Activated T-cell treated with anti-CD3 and anti-CD28 coated beads, Interleukin-2, amount 50 U/mL, for 72 hours (primary cell): ENCODE data around the gene CCL28. TPM values are rescaled to one million over a fixed set of nuclear protein-coding genes. Genes with fewer than 3 reads are reported as not detected.
"Not testable (repeated sequence)": the region's sequence is repeated elsewhere in the genome, so short reads cannot be mapped to it uniquely, and the experiment has no call there.

Source experiments
- ATAC-seq, 2 donors: fragments of 150-1000 bp; cut with Tn5 transposase; replicated peaks in 1 of 2; 2 replicates each; pipeline ENCODE4 v1.10.0; 2021; ENCODE audit warnings: moderate library complexity in 2 of 2, mild to moderate bottlenecking in 1 of 2
- DNase-seq, 2 donors: peaks; one replicate each; pipeline ENCODE4 v3.0.0; 2021 to 2022; ENCODE audit warnings: mixed read lengths in 1 of 2
- H3K27ac Mint-ChIP-seq: one replicate; pipeline ENCODE4 v1.8.0; 2022; ENCODE audit warnings: mild to moderate bottlenecking, moderate library complexity, mixed read lengths
- H3K27me3 Mint-ChIP-seq: one replicate; pipeline ENCODE4 v1.8.0; 2022; ENCODE audit warnings: low read depth, mixed read lengths
- H3K36me3 Mint-ChIP-seq, 2 donors: one replicate each; pipeline ENCODE4 v1.8.0; 2022; ENCODE audit warnings: mixed read lengths in 2 of 2, mild to moderate bottlenecking in 1 of 2; ENCODE audit not compliant: insufficient read depth in 2 of 2
- H3K4me1 Mint-ChIP-seq: one replicate; pipeline ENCODE4 v1.8.0; 2022; ENCODE audit warnings: low read depth, mixed read lengths
- H3K4me3 Mint-ChIP-seq, 2 donors: one replicate each; pipeline ENCODE4 v1.8.0; 2022; ENCODE audit warnings: mild to moderate bottlenecking in 2 of 2, mixed read lengths in 2 of 2, moderate library complexity in 2 of 2
- H3K9me3 Mint-ChIP-seq, 2 donors: one replicate each; pipeline ENCODE4 v1.8.0; 2022; ENCODE audit warnings: mixed read lengths in 2 of 2
- total RNA-seq, 2 donors: library from RNA; stranded (reverse); gene quantifications; one replicate each; pipeline ENCODE4 v1.2.3, GENCODE V29; 2022

Gene CCL28
- total RNA-seq, 2 donors from 2014 or later, result 15.0 to 15.2 TPM

DNA sequence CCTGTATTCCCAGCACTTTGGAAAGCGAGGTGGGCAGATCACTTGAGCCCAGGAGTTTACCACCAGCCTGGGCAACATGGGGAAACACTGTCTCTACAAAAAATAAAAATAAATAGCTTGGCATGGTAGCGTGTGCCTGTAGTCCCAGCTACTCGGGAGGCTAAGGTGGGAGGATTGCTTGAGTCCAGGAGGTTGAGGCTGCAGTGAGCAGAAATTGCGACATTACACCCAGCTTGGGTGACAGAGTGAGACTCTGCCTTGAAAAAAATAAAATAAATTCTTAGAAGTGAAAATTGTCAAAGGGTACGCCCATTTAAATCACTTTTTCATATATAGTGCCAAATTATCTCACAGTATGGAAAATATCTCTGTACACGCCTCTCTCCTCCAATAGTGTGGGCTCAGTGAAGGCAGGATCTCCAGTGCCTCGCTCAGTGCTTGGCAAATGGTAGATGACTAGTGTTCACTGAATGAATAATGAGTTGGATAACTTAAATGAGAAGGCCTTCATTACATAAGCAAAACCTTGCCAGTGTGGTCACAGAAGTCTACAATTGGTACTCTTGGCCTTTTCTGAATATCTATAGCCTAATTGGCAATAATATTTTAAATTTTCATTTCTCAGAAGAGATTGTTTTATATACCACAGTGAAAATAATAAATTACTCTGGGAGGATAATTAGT is 9.4 kb upstream of the CCL28 start:
- Mint-ChIP-seq H3K27me3 (no peaks in the 10 kb centered on the region), H3K4me1 (no peaks in the 10 kb centered on the region), H3K4me3 (no peak overlapping the region), H3K27ac (peak overlapping the region; percentile 18), H3K36me3 (no peaks in the 10 kb centered on the region), H3K9me3 (no peaks in the 10 kb centered on the region)
- ATAC-seq (no peak), DNase-seq (no peak)

DNA sequence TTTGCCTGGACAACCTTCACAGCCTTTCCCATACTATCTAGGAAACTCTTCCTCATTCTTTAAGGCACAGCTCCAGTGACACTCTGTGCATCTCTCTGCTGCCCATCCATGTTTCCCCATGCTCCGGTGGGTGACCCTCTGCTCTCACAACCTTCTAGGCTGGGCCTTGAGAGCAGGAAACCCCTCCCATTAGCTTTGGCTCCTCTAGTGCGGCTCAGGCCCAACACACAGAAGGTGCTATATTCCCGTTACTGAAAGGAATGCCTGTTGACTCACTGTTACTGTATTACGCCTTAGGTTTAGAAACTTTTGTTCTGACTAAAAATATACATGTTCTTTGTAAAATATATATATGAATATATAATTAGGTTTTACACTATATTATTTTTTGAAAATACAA is 8.1 kb upstream of the CCL28 start:
- no peak overlapping the region for H3K27ac Mint-ChIP-seq
- ATAC-seq, result no peak
- no peaks in the 10 kb centered on the region for H3K4me1 Mint-ChIP-seq
- H3K9me3 Mint-ChIP-seq, result no peaks in the 10 kb centered on the region
- H3K4me3 Mint-ChIP-seq, result no peak overlapping the region
- H3K27me3 Mint-ChIP-seq, result no peaks in the 10 kb centered on the region
- H3K36me3 Mint-ChIP-seq, result no peaks in the 10 kb centered on the region
- no peak for DNase-seq

DNA sequence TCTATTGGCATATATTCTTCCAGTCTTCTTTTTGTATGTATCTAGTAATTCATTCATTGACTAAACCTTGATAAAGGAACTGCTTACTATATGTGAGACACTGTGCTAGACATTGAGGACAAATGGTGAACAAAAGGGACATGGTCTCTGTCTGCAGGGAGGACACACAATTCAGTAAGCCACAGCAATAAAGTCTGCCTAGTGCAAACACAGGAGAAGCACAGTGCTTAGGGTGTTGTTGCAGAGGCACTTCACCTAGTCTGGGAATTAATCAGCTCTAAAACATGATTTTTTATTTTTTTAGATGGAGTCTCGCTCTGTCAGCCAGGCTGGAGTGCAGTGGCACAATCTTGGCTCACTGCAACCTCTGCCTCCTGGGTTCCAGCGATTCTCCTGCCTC is 6.4 kb upstream of the CCL28 start:
- no peaks in the 10 kb centered on the region for H3K9me3 Mint-ChIP-seq
- H3K27ac Mint-ChIP-seq, result no peak overlapping the region
- no peak for DNase-seq
- no peak overlapping the region for H3K4me3 Mint-ChIP-seq
- ATAC-seq, result no peak
- no peaks in the 10 kb centered on the region for H3K36me3 Mint-ChIP-seq
- no peaks in the 10 kb centered on the region for H3K27me3 Mint-ChIP-seq
- no peaks in the 10 kb centered on the region for H3K4me1 Mint-ChIP-seq

DNA sequence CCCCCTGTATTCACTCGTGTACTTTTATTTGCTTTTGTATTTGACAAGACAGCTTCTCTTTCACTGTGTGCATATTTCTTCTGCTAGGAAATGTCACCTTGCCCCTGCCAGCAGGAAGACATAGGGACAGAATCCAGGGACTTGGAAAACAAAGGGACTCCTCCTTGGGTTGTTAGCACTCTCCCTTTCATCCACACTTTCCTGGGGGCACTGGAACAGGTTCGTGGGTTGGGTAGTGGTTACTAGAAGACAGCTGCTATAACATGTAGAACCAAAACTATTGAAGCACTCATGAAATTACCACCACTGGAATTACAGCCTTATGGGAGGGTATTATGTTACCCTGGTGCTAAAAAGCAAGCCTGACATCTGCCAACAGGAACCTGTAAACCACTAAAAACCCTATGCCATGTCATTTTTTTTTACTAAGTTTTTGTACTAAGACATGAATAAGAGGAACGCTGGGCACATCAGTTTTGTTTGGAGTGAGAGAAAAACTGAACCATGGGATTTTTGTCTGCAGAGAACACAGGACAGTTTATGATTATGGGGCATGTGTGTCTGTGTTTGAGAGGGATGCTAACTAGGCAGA is 4.7 kb upstream of the CCL28 start:
- Mint-ChIP-seq H3K36me3 (no peaks in the 10 kb centered on the region), H3K27ac (no peak overlapping the region), H3K9me3 (no peaks in the 10 kb centered on the region), H3K4me1 (no peaks in the 10 kb centered on the region), H3K4me3 (no peak overlapping the region), H3K27me3 (no peaks in the 10 kb centered on the region)
- ATAC-seq (no peak), DNase-seq (no peak)

DNA sequence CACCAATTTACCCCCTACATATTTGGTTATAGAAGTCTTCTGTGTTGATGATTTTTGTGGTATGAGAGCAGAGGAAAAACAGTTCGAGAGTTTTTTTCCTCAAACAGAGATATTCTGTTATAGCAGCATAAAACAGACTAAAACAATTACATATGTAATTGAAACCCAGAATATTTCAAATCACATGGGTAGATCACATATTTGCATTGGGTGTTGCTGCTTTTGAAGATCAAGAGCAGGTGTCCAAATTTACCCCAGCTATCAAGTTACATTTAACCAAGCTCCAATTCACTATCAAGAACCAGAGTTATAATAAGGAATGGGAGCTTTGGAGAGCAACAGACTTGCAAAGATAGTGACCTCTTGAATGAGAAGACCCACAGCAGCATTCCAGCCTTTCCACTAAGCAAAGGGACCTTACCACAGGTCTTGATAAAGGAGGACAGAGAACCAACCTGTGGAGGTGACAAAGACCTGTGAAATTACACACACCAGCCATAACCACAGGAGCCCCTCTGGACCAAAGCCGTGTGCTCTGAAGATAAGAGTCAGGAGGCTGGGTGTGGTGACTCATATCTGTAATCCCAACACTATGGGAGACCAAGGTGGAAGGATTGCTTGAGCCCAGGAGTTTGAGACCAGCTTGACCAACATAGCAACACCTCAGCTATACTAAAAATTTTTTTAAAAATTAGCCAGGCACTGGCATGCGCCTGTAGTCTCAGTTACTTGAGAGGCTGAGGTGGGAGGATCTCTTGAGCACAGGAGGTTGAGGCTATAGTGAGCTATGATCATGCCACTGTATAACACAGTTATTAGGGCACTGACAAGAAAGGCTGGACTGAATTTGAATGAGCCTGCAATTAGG is 4.0 kb upstream of the CCL28 start:
- Mint-ChIP-seq H3K27me3 (no peaks in the 10 kb centered on the region), H3K4me1 (no peaks in the 10 kb centered on the region), H3K9me3 (no peaks in the 10 kb centered on the region), H3K4me3 (no peak overlapping the region), H3K27ac (no peak overlapping the region), H3K36me3 (no peaks in the 10 kb centered on the region)
- no peak for DNase-seq
- ATAC-seq, result no peak

DNA sequence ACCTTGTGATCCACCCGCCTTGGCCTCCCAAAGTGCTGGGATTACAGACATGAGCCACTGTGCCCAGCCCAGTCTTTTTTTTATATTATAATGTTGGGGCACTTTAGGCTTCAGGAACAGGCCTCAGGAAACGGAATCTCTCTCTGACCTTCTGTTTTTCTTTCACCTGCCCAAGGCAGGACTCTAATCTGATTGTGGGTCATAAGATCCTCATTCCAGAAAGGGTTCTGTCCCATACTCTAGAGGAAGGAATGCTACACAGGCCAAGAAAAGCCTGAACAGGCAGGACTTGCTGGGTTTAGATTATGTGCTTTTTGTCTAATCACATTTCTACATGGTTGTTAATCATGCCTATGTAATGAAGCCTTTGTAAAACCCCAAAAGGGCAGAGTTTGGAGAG is 1.8 kb upstream of the CCL28 start:
- Mint-ChIP-seq H3K27ac (no peak overlapping the region), H3K36me3 (no peaks in the 10 kb centered on the region), H3K9me3 (no peaks in the 10 kb centered on the region), H3K4me3 (no peak overlapping the region), H3K27me3 (no peaks in the 10 kb centered on the region), H3K4me1 (no peaks in the 10 kb centered on the region)
- ATAC-seq (no peak), DNase-seq (no peak)

DNA sequence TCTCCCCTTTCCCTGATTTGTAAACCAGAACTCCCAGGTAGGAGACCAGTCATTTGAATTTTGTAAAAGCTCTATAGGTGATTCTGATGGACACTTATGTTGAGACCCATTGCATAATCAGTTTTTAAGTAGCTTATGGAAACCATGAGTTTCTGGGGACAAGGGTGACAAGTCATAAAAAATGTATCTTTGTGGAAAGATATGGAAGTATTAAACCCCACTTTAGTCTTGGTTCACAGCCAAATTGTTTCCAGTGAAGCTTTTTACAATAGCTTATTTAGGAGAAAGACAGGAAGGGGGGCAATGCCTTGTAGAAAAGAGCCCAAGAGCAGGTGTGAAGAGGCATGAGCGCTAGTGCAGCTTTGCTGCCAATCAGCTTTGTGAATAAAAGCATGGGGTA is 453 bp upstream of the CCL28 start:
- no peaks in the 10 kb centered on the region for H3K4me1 Mint-ChIP-seq
- ATAC-seq (no peak), DNase-seq (no peak)
- no peak overlapping the region for H3K4me3 Mint-ChIP-seq
- no peaks in the 10 kb centered on the region for H3K36me3 Mint-ChIP-seq
- H3K27me3 Mint-ChIP-seq, result no peaks in the 10 kb centered on the region
- peaks cover 0 to 2% of the 10 kb centered on the region in 2 donors for H3K9me3 Mint-ChIP-seq
- no peak overlapping the region for H3K27ac Mint-ChIP-seq

DNA sequence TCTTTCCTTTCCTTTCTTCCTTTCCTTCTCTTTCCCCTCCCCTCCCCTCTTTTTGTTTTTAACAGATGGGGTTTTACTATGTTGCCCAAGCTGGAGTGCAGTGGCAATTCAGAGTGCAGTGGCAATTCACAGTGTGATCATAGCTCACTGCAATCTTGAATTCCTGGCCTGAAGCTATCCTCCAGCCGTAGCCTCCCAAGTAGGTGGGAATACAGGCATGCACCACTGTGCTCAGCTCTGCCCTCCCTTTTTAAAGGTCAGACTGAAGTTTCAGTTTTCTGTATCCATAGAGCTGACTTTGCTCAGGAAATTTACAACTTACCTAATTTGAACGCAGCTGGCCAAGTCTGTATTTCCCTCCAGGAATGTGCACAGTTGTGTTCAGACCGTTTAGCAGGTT is 696 bp downstream of the CCL28 start:
- H3K4me1 Mint-ChIP-seq, result no peaks in the 10 kb centered on the region
- no peak overlapping the region for H3K27ac Mint-ChIP-seq
- no peaks in the 10 kb centered on the region for H3K27me3 Mint-ChIP-seq
- H3K4me3 Mint-ChIP-seq, result no peak overlapping the region
- H3K9me3 Mint-ChIP-seq, result peaks cover 3 to 5% of the 10 kb centered on the region in 2 donors
- ATAC-seq, result no peak
- H3K36me3 Mint-ChIP-seq, result peaks cover 2 to 3% of the 10 kb centered on the region in 2 donors
- DNase-seq, result no peak

DNA sequence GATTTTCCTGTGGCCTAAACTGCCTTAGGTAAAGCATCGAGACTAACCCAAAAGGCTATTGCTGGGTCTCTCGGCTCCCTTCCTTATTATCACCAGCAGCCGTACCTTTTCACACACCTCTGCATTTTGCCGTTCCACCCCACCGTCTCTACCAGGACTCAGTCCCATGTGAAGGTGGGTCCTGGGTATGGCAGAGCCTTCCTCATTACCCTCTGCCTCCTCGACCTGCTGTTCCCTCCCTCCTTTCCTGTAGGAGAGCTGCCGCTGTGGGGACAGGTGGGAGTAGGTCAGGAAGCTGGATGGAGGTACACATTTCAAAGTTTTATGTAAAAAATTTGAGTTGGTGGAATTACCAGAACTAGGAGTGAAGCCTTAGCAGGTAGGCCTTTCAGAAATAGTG is 1.8 kb downstream of the CCL28 start:
- H3K4me3 Mint-ChIP-seq, result no peak overlapping the region
- H3K27me3 Mint-ChIP-seq, result no peaks in the 10 kb centered on the region
- H3K36me3 Mint-ChIP-seq, result peaks cover 3 to 5% of the 10 kb centered on the region in 2 donors
- peaks cover 6% of the 10 kb centered on the region in 2 donors for H3K9me3 Mint-ChIP-seq
- H3K27ac Mint-ChIP-seq, result no peak overlapping the region
- ATAC-seq (no peak), DNase-seq (no peak)
- no peaks in the 10 kb centered on the region for H3K4me1 Mint-ChIP-seq

DNA sequence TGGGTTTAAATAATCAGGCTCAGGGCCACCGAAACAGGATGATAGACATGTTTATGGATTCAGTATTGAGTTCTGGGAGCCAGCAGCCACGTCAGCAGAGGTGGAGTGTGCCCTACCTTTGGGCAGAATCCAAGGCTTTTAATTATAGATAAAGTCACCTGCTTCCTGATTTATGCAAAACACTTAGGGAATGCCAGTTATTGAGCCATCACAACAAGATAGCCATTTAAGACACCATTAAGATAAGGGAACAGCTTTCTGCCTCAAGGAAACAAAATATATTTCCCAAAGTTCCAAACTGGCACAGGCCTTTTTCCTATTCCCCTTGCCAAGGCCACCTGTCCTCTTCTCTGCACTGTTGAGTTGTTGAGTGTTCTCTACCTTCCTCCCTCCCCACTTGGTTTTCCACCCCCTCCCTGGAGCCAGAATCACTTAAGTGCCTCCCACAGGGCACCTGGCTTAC is 2.4 kb downstream of the CCL28 start:
- ATAC-seq, result no peak
- Mint-ChIP-seq H3K27me3 (no peaks in the 10 kb centered on the region), H3K36me3 (peaks cover 5% of the 10 kb centered on the region in 2 donors), H3K4me1 (no peaks in the 10 kb centered on the region), H3K9me3 (peaks cover 9 to 12% of the 10 kb centered on the region in 2 donors), H3K27ac (no peak overlapping the region), H3K4me3 (no peak overlapping the region)
- no peak for DNase-seq

DNA sequence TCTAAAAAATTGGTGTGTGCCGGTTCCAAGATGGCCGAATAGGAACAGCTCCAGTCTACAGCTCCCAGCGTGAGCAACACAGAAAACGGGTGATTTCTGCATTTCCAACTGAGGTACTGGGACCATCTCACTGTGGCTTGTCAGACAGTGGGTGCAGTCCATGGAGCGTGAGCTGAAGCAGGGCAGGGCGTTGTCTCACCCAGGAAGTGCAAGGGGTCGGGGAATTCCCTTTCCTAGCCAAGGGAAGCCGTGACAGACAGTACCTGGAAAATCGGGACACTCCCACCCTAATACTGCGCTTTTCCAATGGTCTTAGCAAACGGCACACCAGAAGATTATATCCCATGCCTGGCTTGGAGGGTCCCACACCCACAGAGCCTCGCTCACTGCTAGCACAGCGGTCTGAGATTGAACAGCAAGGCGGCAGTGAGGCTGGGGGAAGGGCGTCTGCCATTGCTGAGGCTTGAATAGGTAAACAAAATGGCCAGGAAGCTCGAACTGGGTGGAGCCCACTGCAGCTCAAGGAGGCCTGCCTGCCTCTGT is 9.6 kb downstream of the CCL28 start:
- not testable (repeated sequence) for DNase-seq, ATAC-seq, H3K27me3 Mint-ChIP-seq, H3K4me3 Mint-ChIP-seq, H3K27ac Mint-ChIP-seq
- peaks cover 12% of the 10 kb centered on the region for H3K4me1 Mint-ChIP-seq
- peaks cover 21 to 27% of the 10 kb centered on the region in 2 donors for H3K36me3 Mint-ChIP-seq
- H3K9me3 Mint-ChIP-seq, result peaks cover 13 to 19% of the 10 kb centered on the region in 2 donors

DNA sequence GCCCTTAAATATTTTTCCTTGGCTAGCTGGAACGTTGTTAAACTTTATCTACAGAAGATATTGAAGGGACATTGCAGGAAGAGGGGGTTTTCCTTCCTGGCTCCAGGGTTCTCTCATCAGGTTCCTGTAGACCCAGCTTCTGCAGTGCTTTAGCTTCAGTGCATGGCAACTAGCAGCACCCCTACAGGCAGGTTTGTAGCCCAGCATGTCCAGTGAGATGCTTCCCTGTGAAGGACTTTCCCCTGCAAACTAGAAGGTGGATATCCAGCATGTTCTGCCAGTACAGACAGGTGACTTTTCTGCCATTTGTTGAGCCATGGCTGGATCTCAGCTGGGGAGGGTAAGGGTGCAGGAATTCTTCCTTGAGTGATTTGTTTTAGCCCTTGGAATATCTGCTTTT is 10.4 kb downstream of the CCL28 start:
- no peak overlapping the region for H3K4me3 Mint-ChIP-seq

DNA sequence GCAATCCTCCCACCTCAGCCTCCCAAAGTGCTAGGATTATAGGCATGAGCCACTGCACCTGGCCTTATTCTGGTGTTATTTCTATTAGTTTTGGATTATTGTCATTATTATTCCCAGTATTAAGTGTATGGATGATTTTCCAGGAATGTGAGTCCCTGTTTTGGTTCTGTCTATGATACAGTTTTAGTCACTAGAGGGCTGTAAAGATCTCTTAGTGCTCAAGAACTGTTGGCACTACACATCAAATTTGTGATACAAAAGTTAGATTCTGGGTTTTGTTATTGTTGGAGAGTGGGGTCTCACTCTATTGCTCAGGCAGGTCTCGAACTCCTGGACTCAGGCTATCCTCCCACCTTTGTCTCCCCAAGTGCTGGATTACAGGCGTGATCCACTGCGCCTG is 12.1 kb downstream of the CCL28 start:
- ATAC-seq (no peak), DNase-seq (no peak)
- no peak overlapping the region for H3K27ac Mint-ChIP-seq
- H3K9me3 Mint-ChIP-seq, result peaks cover 5 to 11% of the 10 kb centered on the region in 2 donors
- H3K36me3 Mint-ChIP-seq, result peaks cover 18 to 23% of the 10 kb centered on the region in 2 donors
- H3K4me3 Mint-ChIP-seq, result no peak overlapping the region
- peaks cover 21% of the 10 kb centered on the region for H3K4me1 Mint-ChIP-seq
- no peaks in the 10 kb centered on the region for H3K27me3 Mint-ChIP-seq

More for the DNA sequence above, 10.4 kb downstream of the CCL28 start:
- no peak for ATAC-seq
- Mint-ChIP-seq H3K4me1 (peaks cover 15% of the 10 kb centered on the region), H3K36me3 (peaks cover 20 to 28% of the 10 kb centered on the region in 2 donors), H3K27me3 (no peaks in the 10 kb centered on the region), H3K9me3 (peaks cover 13 to 17% of the 10 kb centered on the region in 2 donors), H3K27ac (no peak overlapping the region)
- no peak for DNase-seq
